Measurements from ENCODE around the gene NSRP1.
"Not testable (repeated sequence)": the region's sequence is repeated elsewhere in the genome, so short reads cannot be mapped to it uniquely, and the experiment has no call there.

The NSRP1 gene

GRCh38 chr17:30172560-30172959 lies 55.9 kb downstream of the NSRP1 start:
- no peak overlapping the region for H3K4me3 ChIP-seq (ENCODE audit: low read depth, low read length)
- no peak for DNase-seq (ENCODE audit: low read depth)

GRCh38 chr17:30173649-30174048 lies 57.0 kb downstream of the NSRP1 start:
- DNase-seq (ENCODE audit: low read depth), result no peak
- H3K4me3 ChIP-seq (ENCODE audit: low read depth, low read length), result no peak overlapping the region

GRCh38 chr17:30174556-30174955 lies 57.9 kb downstream of the NSRP1 start:
- no peak overlapping the region for H3K4me3 ChIP-seq (ENCODE audit: low read depth, low read length)
- DNase-seq (ENCODE audit: low read depth), result no peak

- H3K4me3 ChIP-seq (ENCODE audit: low read depth, low read length), result no peak overlapping the region
- DNase-seq (ENCODE audit: low read depth), result no peak
These were observed 60.2 kb downstream of the NSRP1 start for GRCh38 chr17:30176855-30177254.

- no peak for DNase-seq (ENCODE audit: low read depth)
These were observed 70.1 kb downstream of the NSRP1 start for GRCh38 chr17:30186761-30187160.

GRCh38 chr17:30187573-30187972 lies 71.0 kb downstream of the NSRP1 start:
- no peak for DNase-seq (ENCODE audit: low read depth)
- H3K4me3 ChIP-seq (ENCODE audit: low read depth, low read length), result no peak overlapping the region

More at GRCh38 chr17:30186761-30187160, 70.1 kb downstream of the NSRP1 start:
- no peak overlapping the region for H3K4me3 ChIP-seq (ENCODE audit: low read depth, low read length)

- H3K4me3 ChIP-seq (ENCODE audit: low read depth, low read length), result no peak overlapping the region
- no peak for DNase-seq (ENCODE audit: low read depth)
These were observed 71.8 kb downstream of the NSRP1 start for GRCh38 chr17:30188211-30188939.

GRCh38 chr17:30191072-30191471 lies 74.5 kb downstream of the NSRP1 start:
- DNase-seq (ENCODE audit: low read depth), result no peak
- H3K4me3 ChIP-seq (ENCODE audit: low read depth, low read length), result no peak overlapping the region

GRCh38 chr17:30196504-30196903 lies 79.9 kb downstream of the NSRP1 start:
- DNase-seq (ENCODE audit: low read depth), result no peak
- H3K4me3 ChIP-seq (ENCODE audit: low read depth, low read length), result no peak overlapping the region

- H3K4me3 ChIP-seq (ENCODE audit: low read depth, low read length), result no peak overlapping the region
These were observed 80.8 kb downstream of the NSRP1 start for GRCh38 chr17:30197416-30197815.

GRCh38 chr17:30199600-30199999 lies 83.0 kb downstream of the NSRP1 start:
- DNase-seq (ENCODE audit: low read depth), result no peak
- no peak overlapping the region for H3K4me3 ChIP-seq (ENCODE audit: low read depth, low read length)

More at GRCh38 chr17:30197416-30197815, 80.8 kb downstream of the NSRP1 start:
- DNase-seq (ENCODE audit: low read depth), result no peak

- DNase-seq (ENCODE audit: low read depth), result no peak
- no peak overlapping the region for H3K4me3 ChIP-seq (ENCODE audit: low read depth, low read length)
These were observed 83.5 kb downstream of the NSRP1 start for GRCh38 chr17:30200106-30200505.

- H3K4me3 ChIP-seq (ENCODE audit: low read depth, low read length); DNase-seq (ENCODE audit: low read depth): not testable (repeated sequence)
These were observed 84.0 kb downstream of the NSRP1 start for GRCh38 chr17:30200656-30201055.

GRCh38 chr17:30203471-30203981 lies 86.9 kb downstream of the NSRP1 start:
- no peak for DNase-seq (ENCODE audit: low read depth)
- no peak overlapping the region for H3K4me3 ChIP-seq (ENCODE audit: low read depth, low read length)

- DNase-seq (ENCODE audit: low read depth), result no peak
- H3K4me3 ChIP-seq (ENCODE audit: low read depth, low read length), result no peak overlapping the region
These were observed 91.0 kb downstream of the NSRP1 start for GRCh38 chr17:30207655-30208054.

GRCh38 chr17:30208214-30208613 lies 91.6 kb downstream of the NSRP1 start:
- DNase-seq (ENCODE audit: low read depth), result no peak
- no peak overlapping the region for H3K4me3 ChIP-seq (ENCODE audit: low read depth, low read length)

GRCh38 chr17:30209930-30210329 lies 93.3 kb downstream of the NSRP1 start:
- no peak for DNase-seq (ENCODE audit: low read depth)
- no peak overlapping the region for H3K4me3 ChIP-seq (ENCODE audit: low read depth, low read length)

- no peak for DNase-seq (ENCODE audit: low read depth)
These were observed 93.8 kb downstream of the NSRP1 start for GRCh38 chr17:30210366-30210765.

GRCh38 chr17:30210901-30211300 lies 94.3 kb downstream of the NSRP1 start:
- DNase-seq (ENCODE audit: low read depth), result no peak
- H3K4me3 ChIP-seq (ENCODE audit: low read depth, low read length), result no peak overlapping the region

More at GRCh38 chr17:30210366-30210765, 93.8 kb downstream of the NSRP1 start:
- no peak overlapping the region for H3K4me3 ChIP-seq (ENCODE audit: low read depth, low read length)

GRCh38 chr17:30211371-30211770 lies 94.8 kb downstream of the NSRP1 start:
- no peak for DNase-seq (ENCODE audit: low read depth)
- H3K4me3 ChIP-seq (ENCODE audit: low read depth, low read length), result no peak overlapping the region

- no peak overlapping the region for H3K4me3 ChIP-seq (ENCODE audit: low read depth, low read length)
- no peak for DNase-seq (ENCODE audit: low read depth)
These were observed 96.1 kb downstream of the NSRP1 start for GRCh38 chr17:30212750-30213149.

All from skeletal muscle cell (primary cell).